A549 (cell line): ENCODE measurements around the gene PPTC7. TPM values are rescaled to one million over a fixed set of nuclear protein-coding genes. Genes with fewer than 3 reads are reported as not detected.
A peak's percentile ranks its signal among the peaks of the same experiment; 100 is the strongest.
"Not testable (repeated sequence)": the region's sequence is repeated elsewhere in the genome, so short reads cannot be mapped to it uniquely, and the experiment has no call there.

Experiments
- ATAC-seq, 2 experiments: fragments of 200-7000 bp in 1 of 2; fragments of >200 bp in 1 of 2; cut with Nextera tagmentation in 1 of 2; cut with Tn5 transposase in 1 of 2; 3 replicates each; pipeline versions ENCODE4 v1.8.0 to v1.9.1; 2018 to 2020; ENCODE audit warnings: mild to moderate bottlenecking in 1 of 2, moderate library complexity in 1 of 2
- CTCF ChIA-PET: fragments of 300-600 bp; sonication (Branson Sonifier 250); formaldehyde crosslinking; extraction: SDS; loops from one replicate; lab custom pipeline; 2021; ENCODE audit warnings: antibody characterized with exemption, inconsistent platforms; lab: Yijun Ruan, JAX
- POLR2A ChIA-PET: fragments of 350-600 bp; formaldehyde crosslinking; extraction: SDS; loops from one replicate; lab custom pipeline; 2021; ENCODE audit warnings: antibody characterized with exemption, inconsistent platforms; lab: Yijun Ruan, JAX
- DNase-seq, 2 experiments: peaks; one replicate each; pipeline versions ENCODE4 v3.0.0 to v3.0.0-alpha.2; 2011 to 2016; ENCODE audit warnings: low read depth in 1 of 2, low spot score in 1 of 2
- FAIRE-seq: peaks from 2 replicates; lab custom pipeline; 2011; peaks lifted over from hg19 to GRCh38; lab: Jason Lieb, UNC
- H3K27ac ChIP-seq, 2 experiments: fragments of >200 bp; sonication (Bioruptor Twin); formaldehyde crosslinking; 3 replicates each; pipeline ENCODE4 v1.5.1; 2016 to 2017
- H3K4me1 ChIP-seq: fragments of >200 bp; sonication (Bioruptor Twin); formaldehyde crosslinking; 3 replicates; pipeline ENCODE4 v1.6.1; 2016
- H3K4me2 ChIP-seq: fragments of >200 bp; sonication (Bioruptor Twin); formaldehyde crosslinking; 3 replicates; pipeline ENCODE4 v1.6.1; 2016
- H3K4me3 ChIP-seq: fragments of >200 bp; sonication (Bioruptor Twin); formaldehyde crosslinking; 3 replicates; pipeline ENCODE4 v1.5.1; 2016
- H3K9me3 ChIP-seq: fragments of >200 bp; sonication (Bioruptor Twin); formaldehyde crosslinking; 3 replicates; pipeline ENCODE4 v1.6.1; 2016
- CHD2 ChIP-seq: fragments of 150-350 bp; IDR thresholded peaks from 2 replicates; pipeline ENCODE4 v1.6.1; 2014; ENCODE audit warnings: low read length; ENCODE audit not compliant: partially characterized antibody
- EP300 ChIP-seq, 2 experiments: fragments of >200 bp; sonication (Bioruptor Twin); formaldehyde crosslinking; IDR thresholded peaks; 2 replicates in 1 of 2; 3 replicates in 1 of 2; pipeline ENCODE4 v1.6.1; 2016 to 2017
- FOSL2 ChIP-seq, 2 experiments: fragments of 450-650 bp in 1 of 2; fragments of >200 bp in 1 of 2; sonication (Bioruptor Twin) in 1 of 2; formaldehyde crosslinking; IDR thresholded peaks; 2 replicates each; pipeline versions ENCODE4 v1.5.0 to v1.6.1; 2016 to 2020; ENCODE audit warnings: mild to moderate bottlenecking in 1 of 2, moderate library complexity in 1 of 2
- GATA3 ChIP-seq: IDR thresholded peaks from 2 replicates; pipeline ENCODE4 v1.6.1; 2012; ENCODE audit warnings: borderline replicate concordance
- HEYL ChIP-seq: fragments of 250-450 bp; sonication (Bioruptor Pico); IDR thresholded peaks from 2 replicates; pipeline ENCODE4 v1.8.0; 2021; ENCODE audit warnings: mild to moderate bottlenecking, moderate library complexity
- HOXA7 ChIP-seq: fragments of 250-450 bp; sonication (Bioruptor Pico); IDR thresholded peaks from 2 replicates; pipeline ENCODE4 v1.5.0; 2020; ENCODE audit warnings: mild to moderate bottlenecking, moderate library complexity
- HOXB5 ChIP-seq: fragments of 250-450 bp; sonication (Bioruptor Pico); IDR thresholded peaks from 2 replicates; pipeline ENCODE4 v1.5.0; 2020; ENCODE audit warnings: mild to moderate bottlenecking, moderate library complexity
- JUNB ChIP-seq: fragments of >200 bp; sonication (Bioruptor Twin); formaldehyde crosslinking; IDR thresholded peaks from 2 replicates; pipeline ENCODE4 v1.6.1; 2016
- MAFK ChIP-seq: fragments of 450-650 bp; IDR thresholded peaks from 2 replicates; pipeline ENCODE4 v1.6.1; 2014; ENCODE audit not compliant: partially characterized antibody
- MAZ ChIP-seq: fragments of 150-350 bp; IDR thresholded peaks from 2 replicates; pipeline ENCODE4 v1.6.1; 2014; ENCODE audit warnings: antibody characterized with exemption, low read depth, low read length, borderline replicate concordance
- NPAS2 ChIP-seq: fragments of 250-450 bp; sonication (Bioruptor Pico); IDR thresholded peaks from 2 replicates; pipeline ENCODE4 v1.8.0; 2022; ENCODE audit warnings: mild to moderate bottlenecking, moderate library complexity, borderline replicate concordance
- POLR2AphosphoS2 ChIP-seq: conservative IDR thresholded peaks from 2 replicates; pipeline ENCODE4 v1.6.1; 2012; ENCODE audit warnings: low read length, improper control_type of control experiment, inconsistent platforms
- RCOR1 ChIP-seq: fragments of 150-350 bp; IDR thresholded peaks from 2 replicates; pipeline ENCODE4 v1.6.1; 2014; ENCODE audit warnings: antibody characterized with exemption, low read length, low read depth
- RFX5 ChIP-seq: fragments of 450-650 bp; IDR thresholded peaks from 2 replicates; pipeline ENCODE4 v1.7.1; 2014; ENCODE audit warnings: antibody characterized with exemption, mild to moderate bottlenecking, moderate library complexity
- RNF2 ChIP-seq: fragments of 200-600 bp; sonication (generic); IDR thresholded peaks from 2 replicates; pipeline ENCODE4 v1.6.1; 2016; ENCODE audit warnings: low read depth, mild to moderate bottlenecking, antibody characterized with exemption, moderate library complexity, borderline replicate concordance
- TFCP2L1 ChIP-seq: fragments of 250-450 bp; sonication (Bioruptor Pico); IDR thresholded peaks from 2 replicates; pipeline ENCODE4 v1.5.0; 2021; ENCODE audit warnings: mild to moderate bottlenecking
- ZC3H11A ChIP-seq: fragments of 450-650 bp; IDR thresholded peaks from 2 replicates; pipeline ENCODE4 v1.6.1; 2014; ENCODE audit warnings: antibody characterized with exemption, mild to moderate bottlenecking
- ZFP36 ChIP-seq: fragments of 450-650 bp; IDR thresholded peaks from 2 replicates; pipeline ENCODE4 v1.6.1; 2014; ENCODE audit warnings: borderline replicate concordance; ENCODE audit not compliant: partially characterized antibody
- ZSCAN20 ChIP-seq: fragments of 250-450 bp; sonication (Bioruptor Pico); IDR thresholded peaks from 2 replicates; pipeline ENCODE4 v1.8.0; 2022; ENCODE audit warnings: mild to moderate bottlenecking, moderate library complexity
- WGBS: methylation state at CpG from one replicate; pipeline ENCODE4 v1.1.6; 2017; ENCODE audit errors: missing lambda C conversion rate; 5-methylcytosine and 5-hydroxymethylcytosine counted together
- polyA plus RNA-seq, 4 experiments: library from polyadenylated mRNA; depleted of rRNA in 3 of 4; stranded (reverse); fragments of >200 nt; fragmentation: RNase III in 1 of 4; extraction: RNeasy Plus Mini Kit Qiagen cat#74134 plus additional on column Dnase treatment in 1 of 4; gene quantifications; 2 replicates in 3 of 4; 3 replicates in 1 of 4; pipeline ENCODE4 v1.2.3, GENCODE V29; 2011 to 2017
- TF ChIP-seq, protein P1 (sequence below): fragments of >200 bp; sonication (Bioruptor Twin); formaldehyde crosslinking; IDR thresholded peaks from 3 replicates; pipeline ENCODE4 v1.5.1; 2016
- TF ChIP-seq, protein P2 (sequence below): IDR thresholded peaks from 2 replicates; pipeline ENCODE4 v1.6.1; 2012
- TF ChIP-seq, protein P3 (sequence below): fragments of 250-450 bp; sonication (Bioruptor Pico); IDR thresholded peaks from 2 replicates; pipeline ENCODE4 v1.5.0; 2020; ENCODE audit warnings: low read depth, mild to moderate bottlenecking, moderate library complexity
- TF ChIP-seq, protein P4 (sequence below): fragments of 250-450 bp; sonication (Bioruptor Pico); IDR thresholded peaks from 2 replicates; pipeline ENCODE4 v1.5.0; 2021; ENCODE audit warnings: mild to moderate bottlenecking, moderate library complexity, borderline replicate concordance
- TF ChIP-seq, protein P5 (sequence below): fragments of 200-600 bp; sonication (generic); IDR thresholded peaks from 2 replicates; pipeline ENCODE4 v1.6.1; 2016; ENCODE audit warnings: antibody characterized with exemption, mild to moderate bottlenecking, moderate library complexity

PPTC7 gene
- polyA plus RNA-seq, 2 of the 4 experiments (the other 2 are of a cell fraction), result 15.1 to 30.3 TPM

DNA sequence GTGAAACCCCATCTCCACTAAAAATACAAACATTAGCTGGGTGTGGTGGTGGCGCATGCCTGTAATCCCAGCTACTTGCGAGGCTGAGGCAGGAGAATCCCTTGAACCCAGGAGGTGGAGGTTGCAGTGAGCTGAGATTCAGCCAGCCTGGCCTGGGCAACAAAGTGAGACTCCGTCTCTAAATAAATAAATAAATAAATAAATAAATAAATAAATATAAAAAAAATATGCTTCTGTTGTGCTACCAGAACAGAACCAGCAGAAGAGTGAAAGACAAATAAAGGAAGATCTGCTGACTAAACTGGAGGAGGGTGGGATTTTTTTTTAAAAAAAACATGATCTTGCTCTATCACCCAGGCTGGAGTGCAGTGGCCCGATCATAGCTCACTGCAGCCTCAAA is 9.8 kb upstream of the PPTC7 start:
- DNase-seq, H3K27ac ChIP-seq, POLR2A ChIA-PET, H3K9me3 ChIP-seq, FAIRE-seq, H3K4me3 ChIP-seq, H3K4me2 ChIP-seq, ATAC-seq, H3K4me1 ChIP-seq: not testable (repeated sequence)
- peak; percentile 39 for TF ChIP-seq ZC3H11A
- 79% methylated on average over 4 of the region's 4 CpGs for WGBS
- CTCF ChIA-PET, result interaction anchor here (0.6 to 10.7 kb wide), 6 partner anchors 8 to 144 kb away, joined by 3 to 130 read pairs (median 4); partner anchors contain the start of gene FAM216A

DNA sequence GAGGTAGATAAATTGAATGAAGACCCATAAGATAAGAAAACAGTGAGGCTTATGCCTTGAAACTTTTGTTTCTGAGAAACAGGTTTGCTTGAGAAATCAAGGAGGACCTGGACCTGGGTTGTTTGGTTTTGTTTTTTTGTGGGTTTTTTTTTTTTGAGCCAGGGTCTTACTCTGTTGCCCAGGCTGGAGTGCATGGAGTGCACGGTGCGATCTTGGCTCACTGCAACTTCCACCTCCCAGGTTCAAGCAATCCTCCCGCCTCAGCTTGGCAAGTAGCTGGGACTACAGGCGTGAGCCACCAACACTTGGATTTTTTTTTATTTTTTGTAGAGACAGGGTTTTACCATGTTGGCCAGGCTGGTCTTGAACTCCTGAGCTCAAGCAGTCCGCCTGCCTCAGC is 9.0 kb upstream of the PPTC7 start:
- Histone ChIP-seq H3K27ac (no peak overlapping the region), H3K4me1 (no peaks in the 10 kb centered on the region), H3K4me2 (no peak overlapping the region), H3K4me3 (no peak overlapping the region), H3K9me3 (no peaks in the 10 kb centered on the region)
- CTCF ChIA-PET, result interaction anchor here (2.6 to 10.7 kb wide), 2 partner anchors 9 to 40 kb away, joined by 9 to 130 read pairs; no protein-coding TSS in a partner anchor
- FAIRE-seq (no peak), DNase-seq (no peak)
- TF ChIP-seq MAZ (no peak), HEYL (CRISPR knock-in tag) (no peak), HOXB5 (CRISPR knock-in tag) (no peak), ZC3H11A (no peak), RCOR1 (no peak), TFCP2L1 (CRISPR knock-in tag) (no peak), FOSL2 (IDR thresholded peaks at IDR 0.05) (no peak), FOSL2 (CRISPR knock-in tag; IDR thresholded peaks at IDR 0.05) (no peak), POLR2AphosphoS2 (no peak), HOXA7 (CRISPR knock-in tag) (no peak), GATA3 (no peak)
- TF ChIP-seq, protein P1, sequence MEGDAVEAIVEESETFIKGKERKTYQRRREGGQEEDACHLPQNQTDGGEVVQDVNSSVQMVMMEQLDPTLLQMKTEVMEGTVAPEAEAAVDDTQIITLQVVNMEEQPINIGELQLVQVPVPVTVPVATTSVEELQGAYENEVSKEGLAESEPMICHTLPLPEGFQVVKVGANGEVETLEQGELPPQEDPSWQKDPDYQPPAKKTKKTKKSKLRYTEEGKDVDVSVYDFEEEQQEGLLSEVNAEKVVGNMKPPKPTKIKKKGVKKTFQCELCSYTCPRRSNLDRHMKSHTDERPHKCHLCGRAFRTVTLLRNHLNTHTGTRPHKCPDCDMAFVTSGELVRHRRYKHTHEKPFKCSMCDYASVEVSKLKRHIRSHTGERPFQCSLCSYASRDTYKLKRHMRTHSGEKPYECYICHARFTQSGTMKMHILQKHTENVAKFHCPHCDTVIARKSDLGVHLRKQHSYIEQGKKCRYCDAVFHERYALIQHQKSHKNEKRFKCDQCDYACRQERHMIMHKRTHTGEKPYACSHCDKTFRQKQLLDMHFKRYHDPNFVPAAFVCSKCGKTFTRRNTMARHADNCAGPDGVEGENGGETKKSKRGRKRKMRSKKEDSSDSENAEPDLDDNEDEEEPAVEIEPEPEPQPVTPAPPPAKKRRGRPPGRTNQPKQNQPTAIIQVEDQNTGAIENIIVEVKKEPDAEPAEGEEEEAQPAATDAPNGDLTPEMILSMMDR, result no peak
- TF ChIP-seq, protein P2, sequence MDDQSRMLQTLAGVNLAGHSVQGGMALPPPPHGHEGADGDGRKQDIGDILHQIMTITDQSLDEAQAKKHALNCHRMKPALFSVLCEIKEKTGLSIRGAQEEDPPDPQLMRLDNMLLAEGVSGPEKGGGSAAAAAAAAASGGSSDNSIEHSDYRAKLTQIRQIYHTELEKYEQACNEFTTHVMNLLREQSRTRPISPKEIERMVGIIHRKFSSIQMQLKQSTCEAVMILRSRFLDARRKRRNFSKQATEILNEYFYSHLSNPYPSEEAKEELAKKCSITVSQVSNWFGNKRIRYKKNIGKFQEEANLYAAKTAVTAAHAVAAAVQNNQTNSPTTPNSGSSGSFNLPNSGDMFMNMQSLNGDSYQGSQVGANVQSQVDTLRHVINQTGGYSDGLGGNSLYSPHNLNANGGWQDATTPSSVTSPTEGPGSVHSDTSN, result no peak
- TF ChIP-seq, protein P3, sequence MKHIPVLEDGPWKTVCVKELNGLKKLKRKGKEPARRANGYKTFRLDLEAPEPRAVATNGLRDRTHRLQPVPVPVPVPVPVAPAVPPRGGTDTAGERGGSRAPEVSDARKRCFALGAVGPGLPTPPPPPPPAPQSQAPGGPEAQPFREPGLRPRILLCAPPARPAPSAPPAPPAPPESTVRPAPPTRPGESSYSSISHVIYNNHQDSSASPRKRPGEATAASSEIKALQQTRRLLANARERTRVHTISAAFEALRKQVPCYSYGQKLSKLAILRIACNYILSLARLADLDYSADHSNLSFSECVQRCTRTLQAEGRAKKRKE (CRISPR knock-in tag), result no peak
- TF ChIP-seq, all 56 proteins: peak for 0
- POLR2A ChIA-PET, result no interaction called here
- WGBS, result 93% methylated on average over 5 of the region's 5 CpGs
- no peak for ATAC-seq

DNA sequence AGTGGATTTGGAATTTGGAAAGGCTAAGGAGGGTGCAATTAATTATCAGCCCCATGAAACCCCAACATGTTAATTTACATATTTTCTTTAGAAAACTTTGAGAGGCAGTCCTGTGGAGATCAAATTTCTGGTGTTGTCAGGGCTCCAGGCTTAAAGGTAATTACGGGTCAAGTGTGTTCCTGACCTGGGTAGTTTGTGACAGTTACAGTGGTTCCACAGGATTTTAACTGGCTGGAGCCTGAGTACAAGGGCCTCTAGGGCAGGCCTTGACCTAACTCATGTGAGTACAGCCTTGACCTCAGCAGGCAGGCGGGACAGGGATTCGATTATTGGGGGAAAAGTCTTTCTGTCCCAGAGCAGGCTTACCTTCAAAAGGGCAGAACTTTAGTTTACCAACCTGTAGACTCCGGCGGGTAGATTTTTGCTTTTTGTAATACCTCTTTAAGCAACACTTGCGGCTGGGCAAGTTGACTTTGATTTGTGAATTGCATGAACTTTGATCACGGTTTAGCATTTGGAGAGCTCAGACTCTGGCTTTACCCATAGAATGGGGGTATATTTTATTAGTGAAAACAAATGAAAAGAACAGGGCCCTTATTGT is 8.4 kb upstream of the PPTC7 start:
- POLR2A ChIA-PET, result no interaction called here
- Histone ChIP-seq H3K4me2 (no peak overlapping the region), H3K4me1 (no peaks in the 10 kb centered on the region), H3K4me3 (no peak overlapping the region), H3K9me3 (no peaks in the 10 kb centered on the region), H3K27ac (no peak overlapping the region)
- WGBS, result 79% methylated on average over 7 of the region's 7 CpGs
- no peak for FAIRE-seq
- no peak; a peak in 2 of 6 replicates for ATAC-seq
- CTCF ChIA-PET, result interaction anchor here (0.6 to 10.7 kb wide), 3 partner anchors 9 to 106 kb away, joined by 3 to 130 read pairs (median 9); no protein-coding TSS in a partner anchor
- DNase-seq, result no peak
- TF ChIP-seq RNF2 (no peak), CHD2 (no peak), MAFK (no peak), RFX5 (no peak), ZSCAN20 (CRISPR knock-in tag) (no peak), NPAS2 (CRISPR knock-in tag) (no peak), JUNB (no peak), EP300 (IDR thresholded peaks at IDR 0.05) (no peak), ZFP36 (no peak)
- TF ChIP-seq, protein P4, sequence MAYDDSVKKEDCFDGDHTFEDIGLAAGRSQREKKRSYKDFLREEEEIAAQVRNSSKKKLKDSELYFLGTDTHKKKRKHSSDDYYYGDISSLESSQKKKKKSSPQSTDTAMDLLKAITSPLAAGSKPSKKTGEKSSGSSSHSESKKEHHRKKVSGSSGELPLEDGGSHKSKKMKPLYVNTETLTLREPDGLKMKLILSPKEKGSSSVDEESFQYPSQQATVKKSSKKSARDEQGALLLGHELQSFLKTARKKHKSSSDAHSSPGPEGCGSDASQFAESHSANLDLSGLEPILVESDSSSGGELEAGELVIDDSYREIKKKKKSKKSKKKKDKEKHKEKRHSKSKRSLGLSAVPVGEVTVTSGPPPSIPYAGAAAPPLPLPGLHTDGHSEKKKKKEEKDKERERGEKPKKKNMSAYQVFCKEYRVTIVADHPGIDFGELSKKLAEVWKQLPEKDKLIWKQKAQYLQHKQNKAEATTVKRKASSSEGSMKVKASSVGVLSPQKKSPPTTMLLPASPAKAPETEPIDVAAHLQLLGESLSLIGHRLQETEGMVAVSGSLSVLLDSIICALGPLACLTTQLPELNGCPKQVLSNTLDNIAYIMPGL (CRISPR knock-in tag), result no peak
- TF ChIP-seq, protein P5, sequence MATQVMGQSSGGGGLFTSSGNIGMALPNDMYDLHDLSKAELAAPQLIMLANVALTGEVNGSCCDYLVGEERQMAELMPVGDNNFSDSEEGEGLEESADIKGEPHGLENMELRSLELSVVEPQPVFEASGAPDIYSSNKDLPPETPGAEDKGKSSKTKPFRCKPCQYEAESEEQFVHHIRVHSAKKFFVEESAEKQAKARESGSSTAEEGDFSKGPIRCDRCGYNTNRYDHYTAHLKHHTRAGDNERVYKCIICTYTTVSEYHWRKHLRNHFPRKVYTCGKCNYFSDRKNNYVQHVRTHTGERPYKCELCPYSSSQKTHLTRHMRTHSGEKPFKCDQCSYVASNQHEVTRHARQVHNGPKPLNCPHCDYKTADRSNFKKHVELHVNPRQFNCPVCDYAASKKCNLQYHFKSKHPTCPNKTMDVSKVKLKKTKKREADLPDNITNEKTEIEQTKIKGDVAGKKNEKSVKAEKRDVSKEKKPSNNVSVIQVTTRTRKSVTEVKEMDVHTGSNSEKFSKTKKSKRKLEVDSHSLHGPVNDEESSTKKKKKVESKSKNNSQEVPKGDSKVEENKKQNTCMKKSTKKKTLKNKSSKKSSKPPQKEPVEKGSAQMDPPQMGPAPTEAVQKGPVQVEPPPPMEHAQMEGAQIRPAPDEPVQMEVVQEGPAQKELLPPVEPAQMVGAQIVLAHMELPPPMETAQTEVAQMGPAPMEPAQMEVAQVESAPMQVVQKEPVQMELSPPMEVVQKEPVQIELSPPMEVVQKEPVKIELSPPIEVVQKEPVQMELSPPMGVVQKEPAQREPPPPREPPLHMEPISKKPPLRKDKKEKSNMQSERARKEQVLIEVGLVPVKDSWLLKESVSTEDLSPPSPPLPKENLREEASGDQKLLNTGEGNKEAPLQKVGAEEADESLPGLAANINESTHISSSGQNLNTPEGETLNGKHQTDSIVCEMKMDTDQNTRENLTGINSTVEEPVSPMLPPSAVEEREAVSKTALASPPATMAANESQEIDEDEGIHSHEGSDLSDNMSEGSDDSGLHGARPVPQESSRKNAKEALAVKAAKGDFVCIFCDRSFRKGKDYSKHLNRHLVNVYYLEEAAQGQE, result no peak
